Measurements from ENCODE around the gene HPS3.

Gene HPS3

DNA sequence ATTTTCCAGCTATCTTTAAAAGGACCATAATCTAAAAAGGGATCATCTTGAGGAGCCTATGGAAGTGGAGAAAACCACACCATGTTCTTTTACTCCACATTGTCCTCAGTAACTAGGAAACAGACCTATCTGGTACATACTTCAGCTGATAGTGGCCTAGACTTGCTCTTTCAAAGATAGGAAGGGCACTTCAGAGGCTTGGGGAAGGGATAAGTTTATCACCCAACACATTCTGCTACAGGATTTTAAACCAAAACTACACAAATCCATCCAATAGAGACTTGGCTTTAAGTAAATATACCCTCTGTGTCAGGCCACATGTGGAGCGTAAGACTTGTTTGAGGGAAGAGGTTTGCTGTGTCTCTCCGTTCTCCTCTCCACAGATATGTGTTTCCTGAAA is 56.8 kb downstream of the HPS3 start:
- CTCF ChIA-PET: interaction anchor here (0.6 to 0.9 kb wide), 2 partner anchors 24 to 66 kb away, joined by 3 to 4 read pairs; no protein-coding TSS in a partner anchor
- POLR2A ChIA-PET: no interaction called here
- TF ChIP-seq ZNF157 (tag by site-specific recombination; IDR thresholded peaks at IDR 0.05) (no peak), GLIS2 (tag by site-specific recombination; IDR thresholded peaks at IDR 0.05) (no peak)
- no peak overlapping the region for H3K27ac ChIP-seq (ENCODE audit: extremely low read depth, low read depth, low read length)
- no peaks in the 10 kb centered on the region for H3K4me1 ChIP-seq (ENCODE audit: control insufficient read depth, insufficient read depth, low read length)
- no peak overlapping the region for H3K4me3 ChIP-seq (ENCODE audit: low read depth, low read length)
- H3K36me3 ChIP-seq (ENCODE audit: control insufficient read depth in 2 of 2, insufficient read depth in 1 of 2, low read length in 2 of 2): no peaks in the 10 kb centered on the region
- no peaks in the 10 kb centered on the region for H3K9me3 ChIP-seq (ENCODE audit: control insufficient read depth, insufficient read depth, low read depth, low read length)

DNA sequence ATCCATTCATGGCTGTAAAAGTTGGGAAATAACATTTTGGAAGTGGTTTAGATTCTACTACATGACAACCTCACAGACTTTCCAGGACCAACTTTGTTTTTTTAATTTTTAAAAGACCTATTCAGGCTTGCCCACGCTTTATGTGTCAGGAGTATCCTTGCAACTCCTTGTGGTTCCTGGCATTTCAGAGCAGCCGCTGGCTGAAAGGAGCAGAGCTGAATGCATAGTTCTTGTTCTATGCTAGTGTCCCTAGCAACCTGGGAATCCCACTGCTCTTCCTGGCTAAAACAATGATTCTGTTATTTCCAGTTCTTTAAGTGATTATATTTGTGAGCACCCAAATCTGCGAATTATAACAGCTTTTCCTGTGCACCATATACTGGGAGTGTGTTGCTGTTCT is 57.3 kb downstream of the HPS3 start:
- Histone ChIP-seq H3K9me3 (ENCODE audit: control insufficient read depth, insufficient read depth, low read depth, low read length) (no peaks in the 10 kb centered on the region), H3K36me3 (ENCODE audit: control insufficient read depth in 2 of 2, insufficient read depth in 1 of 2, low read length in 2 of 2) (no peaks in the 10 kb centered on the region), H3K4me3 (ENCODE audit: low read depth, low read length) (no peak overlapping the region), H3K27ac (ENCODE audit: extremely low read depth, low read depth, low read length) (no peak overlapping the region), H3K4me1 (ENCODE audit: control insufficient read depth, insufficient read depth, low read length) (no peaks in the 10 kb centered on the region)
- CTCF ChIA-PET: interaction anchor here (0.9 kb wide), 1 partner anchor 66 kb away, joined by 3 read pairs; no protein-coding TSS in a partner anchor
- TF ChIP-seq ZNF558 (tag by site-specific recombination; IDR thresholded peaks at IDR 0.05) (no peak), ZNF623 (tag by site-specific recombination; IDR thresholded peaks at IDR 0.05) (no peak), ZNF626 (tag by site-specific recombination; IDR thresholded peaks at IDR 0.05) (no peak), ZNF433 (tag by site-specific recombination; IDR thresholded peaks at IDR 0.05; ENCODE audit: low read depth) (no peak), KLF10 (tag by site-specific recombination; IDR thresholded peaks at IDR 0.05) (no peak), ZNF24 (tag by site-specific recombination; IDR thresholded peaks at IDR 0.05) (no peak), ZNF660 (tag by site-specific recombination; IDR thresholded peaks at IDR 0.05) (no peak), ZNF366 (tag by site-specific recombination; conservative IDR thresholded peaks at IDR 0.05) (no peak), ZBTB8A (tag by site-specific recombination; IDR thresholded peaks at IDR 0.05) (no peak), MYNN (tag by site-specific recombination; IDR thresholded peaks at IDR 0.05; ENCODE audit: borderline replicate concordance) (no peak), ZNF174 (tag by site-specific recombination; IDR thresholded peaks at IDR 0.05) (no peak), ZBTB21 (tag by site-specific recombination; IDR thresholded peaks at IDR 0.05) (no peak), ZNF324 (tag by site-specific recombination; IDR thresholded peaks at IDR 0.05) (no peak), ZNF600 (tag by site-specific recombination; IDR thresholded peaks at IDR 0.05) (no peak)
- TF ChIP-seq, protein P1, sequence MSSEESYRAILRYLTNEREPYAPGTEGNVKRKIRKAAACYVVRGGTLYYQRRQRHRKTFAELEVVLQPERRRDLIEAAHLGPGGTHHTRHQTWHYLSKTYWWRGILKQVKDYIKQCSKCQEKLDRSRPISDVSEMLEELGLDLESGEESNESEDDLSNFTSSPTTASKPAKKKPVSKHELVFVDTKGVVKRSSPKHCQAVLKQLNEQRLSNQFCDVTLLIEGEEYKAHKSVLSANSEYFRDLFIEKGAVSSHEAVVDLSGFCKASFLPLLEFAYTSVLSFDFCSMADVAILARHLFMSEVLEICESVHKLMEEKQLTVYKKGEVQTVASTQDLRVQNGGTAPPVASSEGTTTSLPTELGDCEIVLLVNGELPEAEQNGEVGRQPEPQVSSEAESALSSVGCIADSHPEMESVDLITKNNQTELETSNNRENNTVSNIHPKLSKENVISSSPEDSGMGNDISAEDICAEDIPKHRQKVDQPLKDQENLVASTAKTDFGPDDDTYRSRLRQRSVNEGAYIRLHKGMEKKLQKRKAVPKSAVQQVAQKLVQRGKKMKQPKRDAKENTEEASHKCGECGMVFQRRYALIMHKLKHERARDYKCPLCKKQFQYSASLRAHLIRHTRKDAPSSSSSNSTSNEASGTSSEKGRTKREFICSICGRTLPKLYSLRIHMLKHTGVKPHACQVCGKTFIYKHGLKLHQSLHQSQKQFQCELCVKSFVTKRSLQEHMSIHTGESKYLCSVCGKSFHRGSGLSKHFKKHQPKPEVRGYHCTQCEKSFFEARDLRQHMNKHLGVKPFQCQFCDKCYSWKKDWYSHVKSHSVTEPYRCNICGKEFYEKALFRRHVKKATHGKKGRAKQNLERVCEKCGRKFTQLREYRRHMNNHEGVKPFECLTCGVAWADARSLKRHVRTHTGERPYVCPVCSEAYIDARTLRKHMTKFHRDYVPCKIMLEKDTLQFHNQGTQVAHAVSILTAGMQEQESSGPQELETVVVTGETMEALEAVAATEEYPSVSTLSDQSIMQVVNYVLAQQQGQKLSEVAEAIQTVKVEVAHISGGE (tag by site-specific recombination; conservative IDR thresholded peaks at IDR 0.05; ENCODE audit: low read depth): no peak
- TF ChIP-seq, protein P2, sequence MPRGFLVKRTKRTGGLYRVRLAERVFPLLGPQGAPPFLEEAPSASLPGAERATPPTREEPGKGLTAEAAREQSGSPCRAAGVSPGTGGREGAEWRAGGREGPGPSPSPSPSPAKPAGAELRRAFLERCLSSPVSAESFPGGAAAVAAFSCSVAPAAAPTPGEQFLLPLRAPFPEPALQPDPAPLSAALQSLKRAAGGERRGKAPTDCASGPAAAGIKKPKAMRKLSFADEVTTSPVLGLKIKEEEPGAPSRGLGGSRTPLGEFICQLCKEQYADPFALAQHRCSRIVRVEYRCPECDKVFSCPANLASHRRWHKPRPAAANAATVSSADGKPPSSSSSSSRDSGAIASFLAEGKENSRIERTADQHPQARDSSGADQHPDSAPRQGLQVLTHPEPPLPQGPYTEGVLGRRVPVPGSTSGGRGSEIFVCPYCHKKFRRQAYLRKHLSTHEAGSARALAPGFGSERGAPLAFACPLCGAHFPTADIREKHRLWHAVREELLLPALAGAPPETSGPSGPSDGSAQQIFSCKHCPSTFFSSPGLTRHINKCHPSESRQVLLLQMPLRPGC (tag by site-specific recombination; IDR thresholded peaks at IDR 0.05): no peak
- TF ChIP-seq, protein P3, sequence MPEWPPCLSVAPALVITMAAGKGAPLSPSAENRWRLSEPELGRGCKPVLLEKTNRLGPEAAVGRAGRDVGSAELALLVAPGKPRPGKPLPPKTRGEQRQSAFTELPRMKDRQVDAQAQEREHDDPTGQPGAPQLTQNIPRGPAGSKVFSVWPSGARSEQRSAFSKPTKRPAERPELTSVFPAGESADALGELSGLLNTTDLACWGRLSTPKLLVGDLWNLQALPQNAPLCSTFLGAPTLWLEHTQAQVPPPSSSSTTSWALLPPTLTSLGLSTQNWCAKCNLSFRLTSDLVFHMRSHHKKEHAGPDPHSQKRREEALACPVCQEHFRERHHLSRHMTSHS (tag by site-specific recombination; IDR thresholded peaks at IDR 0.05): no peak
- POLR2A ChIA-PET: no interaction called here
